Transverse colon (tissue), 4 donors: ENCODE results near the gene CD1D.

Source experiments
- CTCF ChIP-seq, 5 experiments: fragments of 200-600 bp in 3 of 5; fragments of 450-650 bp in 2 of 5; sonication (generic) in 3 of 5; IDR thresholded peaks; 1 replicate in 2 of 5; 2 replicates in 3 of 5; pipeline ENCODE4 v1.5.1; 2016 to 2017; ENCODE audit warnings: antibody characterized with exemption in 5 of 5, inconsistent platforms in 3 of 5, mild to moderate bottlenecking in 2 of 5, moderate library complexity in 1 of 5
- POLR2AphosphoS5 ChIP-seq, 3 donors: sonication (generic); formaldehyde crosslinking; IDR thresholded peaks; one replicate each; pipeline ENCODE4 v1.6.1; 2016; ENCODE audit warnings: antibody characterized with exemption in 3 of 3

GRCh38 chr1:158181577-158181922, 855 bp downstream of the CD1D start:
- no peak for TF ChIP-seq CTCF (IDR thresholded peaks at IDR 0.05)
- TF ChIP-seq POLR2AphosphoS5 (IDR thresholded peaks at IDR 0.05): no peak
